ENCODE data around the gene GAREM2. TPM values are rescaled to one million over a fixed set of nuclear protein-coding genes. Genes with fewer than 3 reads are reported as not detected.

The GAREM2 gene
- polyA plus RNA-seq, 1 donor (not counting 4 experiments of a cell fraction or from before 2014, with no cell fraction given) = 0.03 TPM

DNA sequence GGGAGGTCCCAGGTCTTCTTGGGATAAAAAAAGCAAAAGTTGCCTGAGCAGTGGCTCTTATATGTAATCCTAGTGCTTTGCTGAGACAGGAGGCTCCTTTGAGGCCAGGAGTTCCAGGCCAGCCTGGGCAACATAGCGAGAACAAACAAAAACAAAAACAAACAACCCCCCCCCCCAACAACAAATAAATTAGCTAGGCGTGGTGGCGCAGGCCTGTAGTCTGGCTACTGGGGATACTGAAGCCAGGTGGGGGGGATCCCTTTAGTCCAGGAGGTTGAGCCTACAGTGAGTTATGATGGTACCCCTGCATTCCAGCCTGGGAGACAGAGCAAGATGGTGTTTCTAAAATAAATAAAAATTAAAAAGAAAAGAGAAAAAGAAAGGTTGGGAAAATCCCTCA lies 5.4 kb downstream of the GAREM2 start:
- dilution Hi-C loops (cut with MboI; ENCODE audit: extremely low pct_ligation_motif_present, low sequenced_read_pairs) = no loop called here
- Histone ChIP-seq H3K4me1 (ENCODE audit: control insufficient read depth, extremely low read depth, insufficient read depth, low read length) (no peaks in the 10 kb centered on the region), H4K20me1 (ENCODE audit: control insufficient read depth, extremely low read depth, insufficient read depth, low read length) (no peaks in the 10 kb centered on the region), H3K9me3 (ENCODE audit: control insufficient read depth, low read depth, low read length) (no peaks in the 10 kb centered on the region), H3K79me2 (ENCODE audit: control insufficient read depth, insufficient read depth, low read length) (no peaks in the 10 kb centered on the region), H3K27me3 (ENCODE audit: control insufficient read depth, extremely low read depth, insufficient read depth, low read length) (peaks cover 16% of the 10 kb centered on the region), H3K27ac (ENCODE audit: control insufficient read depth, insufficient read depth, low read length) (no peak overlapping the region), H3K9ac (ENCODE audit: control insufficient read depth, extremely low read depth, insufficient read depth, low read length) (no peak overlapping the region), H3K36me3 (ENCODE audit: control insufficient read depth in 2 of 2, extremely low read depth in 1 of 2, insufficient read depth in 2 of 2, low read length in 2 of 2) (no peaks in the 10 kb centered on the region), H2AFZ (ENCODE audit: control insufficient read depth, low read length) (no peak overlapping the region), H3K4me2 (ENCODE audit: control insufficient read depth, extremely low read depth, insufficient read depth, low read depth, low read length) (no peak overlapping the region), H3K4me3 (ENCODE audit: control insufficient read depth in 2 of 3, extremely low read depth in 1 of 3, insufficient read depth in 2 of 3, low read depth in 1 of 3, low read length in 3 of 3) (no peak overlapping the region), H3K9me1 (ENCODE audit: control insufficient read depth, extremely low read depth, insufficient read depth, low read length) (no peaks in the 10 kb centered on the region)
- DNase-seq (ENCODE audit: low read depth, low spot score) (no peak), FAIRE-seq (no peak)
- TF ChIP-seq EZH2 (IDR thresholded peaks at IDR 0.05; ENCODE audit: low read length) = no peak
- TF ChIP-seq, protein P1, sequence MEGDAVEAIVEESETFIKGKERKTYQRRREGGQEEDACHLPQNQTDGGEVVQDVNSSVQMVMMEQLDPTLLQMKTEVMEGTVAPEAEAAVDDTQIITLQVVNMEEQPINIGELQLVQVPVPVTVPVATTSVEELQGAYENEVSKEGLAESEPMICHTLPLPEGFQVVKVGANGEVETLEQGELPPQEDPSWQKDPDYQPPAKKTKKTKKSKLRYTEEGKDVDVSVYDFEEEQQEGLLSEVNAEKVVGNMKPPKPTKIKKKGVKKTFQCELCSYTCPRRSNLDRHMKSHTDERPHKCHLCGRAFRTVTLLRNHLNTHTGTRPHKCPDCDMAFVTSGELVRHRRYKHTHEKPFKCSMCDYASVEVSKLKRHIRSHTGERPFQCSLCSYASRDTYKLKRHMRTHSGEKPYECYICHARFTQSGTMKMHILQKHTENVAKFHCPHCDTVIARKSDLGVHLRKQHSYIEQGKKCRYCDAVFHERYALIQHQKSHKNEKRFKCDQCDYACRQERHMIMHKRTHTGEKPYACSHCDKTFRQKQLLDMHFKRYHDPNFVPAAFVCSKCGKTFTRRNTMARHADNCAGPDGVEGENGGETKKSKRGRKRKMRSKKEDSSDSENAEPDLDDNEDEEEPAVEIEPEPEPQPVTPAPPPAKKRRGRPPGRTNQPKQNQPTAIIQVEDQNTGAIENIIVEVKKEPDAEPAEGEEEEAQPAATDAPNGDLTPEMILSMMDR (optimal IDR thresholded peaks at IDR 0.05 in 1 of 3, IDR thresholded peaks at IDR 0.05 in 1 of 3, conservative IDR thresholded peaks at IDR 0.05 in 1 of 3; ENCODE audit: extremely low read depth in 1 of 3, insufficient read depth in 2 of 3, low read length in 3 of 3) = no peak

DNA sequence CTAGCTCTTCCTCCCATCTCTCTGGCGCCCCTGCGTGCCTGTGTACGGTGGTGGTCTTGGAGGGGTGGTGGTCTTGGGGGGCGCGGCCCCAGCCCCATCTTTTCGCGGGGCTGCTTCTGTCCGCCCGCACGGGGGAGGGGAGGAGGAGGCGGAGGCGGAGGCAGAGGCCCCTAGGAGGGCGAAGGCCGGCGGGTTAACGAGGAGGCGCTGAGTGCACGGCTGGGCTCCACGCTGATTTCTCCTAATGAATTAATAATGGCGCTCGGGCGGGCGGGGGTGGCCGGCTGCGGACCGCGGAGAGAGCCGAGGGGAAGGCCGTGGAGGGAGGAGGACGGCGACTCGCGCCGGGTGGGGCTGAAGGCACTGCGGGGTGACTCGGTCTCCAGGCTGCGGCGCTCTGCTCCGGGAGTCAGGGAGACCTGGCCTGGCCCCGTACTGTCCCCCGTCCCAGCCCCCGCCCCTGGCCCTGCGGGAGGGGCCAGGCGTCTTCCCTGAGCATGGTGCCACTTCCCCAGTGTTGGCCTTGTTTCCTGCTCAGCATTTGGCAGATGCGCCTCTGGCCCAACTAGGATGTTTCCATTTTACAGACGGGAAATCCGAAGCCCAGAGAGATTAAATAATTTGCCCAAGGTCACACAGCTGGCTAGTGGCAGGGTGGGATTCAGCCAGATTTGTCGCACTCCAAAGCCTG lies 6.0 kb downstream of the GAREM2 start:
- H4K20me1 ChIP-seq (ENCODE audit: control insufficient read depth, extremely low read depth, insufficient read depth, low read length) = no peaks in the 10 kb centered on the region
- H3K9me3 ChIP-seq (ENCODE audit: control insufficient read depth, low read depth, low read length) = no peaks in the 10 kb centered on the region
- H3K4me1 ChIP-seq (ENCODE audit: control insufficient read depth, extremely low read depth, insufficient read depth, low read length) = no peaks in the 10 kb centered on the region
- DNase-seq (ENCODE audit: low read depth, low spot score) = no peak
- H3K36me3 ChIP-seq (ENCODE audit: control insufficient read depth in 2 of 2, extremely low read depth in 1 of 2, insufficient read depth in 2 of 2, low read length in 2 of 2) = no peaks in the 10 kb centered on the region
- no peaks in the 10 kb centered on the region for H3K9me1 ChIP-seq (ENCODE audit: control insufficient read depth, extremely low read depth, insufficient read depth, low read length)
- dilution Hi-C loops (cut with MboI; ENCODE audit: extremely low pct_ligation_motif_present, low sequenced_read_pairs) = no loop called here
- peaks cover 11% of the 10 kb centered on the region for H3K27me3 ChIP-seq (ENCODE audit: control insufficient read depth, extremely low read depth, insufficient read depth, low read length)
- no peaks in the 10 kb centered on the region for H3K79me2 ChIP-seq (ENCODE audit: control insufficient read depth, insufficient read depth, low read length)
- H3K9ac ChIP-seq (ENCODE audit: control insufficient read depth, extremely low read depth, insufficient read depth, low read length) = no peak overlapping the region
- no peak overlapping the region for H3K27ac ChIP-seq (ENCODE audit: control insufficient read depth, insufficient read depth, low read length)
- peak overlapping the region in 1 of 3 experiments; percentile 8 for H3K4me3 ChIP-seq (ENCODE audit: control insufficient read depth in 2 of 3, extremely low read depth in 1 of 3, insufficient read depth in 2 of 3, low read depth in 1 of 3, low read length in 3 of 3)
- TF ChIP-seq EZH2 (IDR thresholded peaks at IDR 0.05; ENCODE audit: low read length) = no peak
- TF ChIP-seq, protein P1 (optimal IDR thresholded peaks at IDR 0.05 in 1 of 3, IDR thresholded peaks at IDR 0.05 in 1 of 3, conservative IDR thresholded peaks at IDR 0.05 in 1 of 3; ENCODE audit: extremely low read depth in 1 of 3, insufficient read depth in 2 of 3, low read length in 3 of 3) = no peak
- H3K4me2 ChIP-seq (ENCODE audit: control insufficient read depth, extremely low read depth, insufficient read depth, low read depth, low read length) = peak overlapping the region; percentile 31
- no peak for FAIRE-seq
- no peak overlapping the region for H2AFZ ChIP-seq (ENCODE audit: control insufficient read depth, low read length)
